ENCODE measurements around the gene IGFBP2. TPM values are rescaled to one million over a fixed set of nuclear protein-coding genes. Genes with fewer than 3 reads are reported as not detected.

The IGFBP2 gene
- total RNA-seq, 1 donor from 2014 or later: 136 TPM

GRCh38 chr2:216674376-216674775, 41.2 kb downstream of the IGFBP2 start:
- no peak overlapping the region for H3K27ac ChIP-seq (replicated peaks)
- no peak overlapping the region for H3K4me3 ChIP-seq
- peaks cover 19% of the 10 kb centered on the region for H3K4me1 ChIP-seq
- intact Hi-C loops (cut with micrococcal nuclease): no loop called here
- TF ChIP-seq, protein P1, sequence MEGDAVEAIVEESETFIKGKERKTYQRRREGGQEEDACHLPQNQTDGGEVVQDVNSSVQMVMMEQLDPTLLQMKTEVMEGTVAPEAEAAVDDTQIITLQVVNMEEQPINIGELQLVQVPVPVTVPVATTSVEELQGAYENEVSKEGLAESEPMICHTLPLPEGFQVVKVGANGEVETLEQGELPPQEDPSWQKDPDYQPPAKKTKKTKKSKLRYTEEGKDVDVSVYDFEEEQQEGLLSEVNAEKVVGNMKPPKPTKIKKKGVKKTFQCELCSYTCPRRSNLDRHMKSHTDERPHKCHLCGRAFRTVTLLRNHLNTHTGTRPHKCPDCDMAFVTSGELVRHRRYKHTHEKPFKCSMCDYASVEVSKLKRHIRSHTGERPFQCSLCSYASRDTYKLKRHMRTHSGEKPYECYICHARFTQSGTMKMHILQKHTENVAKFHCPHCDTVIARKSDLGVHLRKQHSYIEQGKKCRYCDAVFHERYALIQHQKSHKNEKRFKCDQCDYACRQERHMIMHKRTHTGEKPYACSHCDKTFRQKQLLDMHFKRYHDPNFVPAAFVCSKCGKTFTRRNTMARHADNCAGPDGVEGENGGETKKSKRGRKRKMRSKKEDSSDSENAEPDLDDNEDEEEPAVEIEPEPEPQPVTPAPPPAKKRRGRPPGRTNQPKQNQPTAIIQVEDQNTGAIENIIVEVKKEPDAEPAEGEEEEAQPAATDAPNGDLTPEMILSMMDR (IDR thresholded peaks at IDR 0.05; ENCODE audit: borderline replicate concordance): no peak
- no peak for DNase-seq
- no peaks in the 10 kb centered on the region for H3K9me3 ChIP-seq (replicated peaks)
- peaks cover 53% of the 10 kb centered on the region for H3K36me3 ChIP-seq
- no peaks in the 10 kb centered on the region for H3K27me3 ChIP-seq (ENCODE audit: low read depth)

DNA sequence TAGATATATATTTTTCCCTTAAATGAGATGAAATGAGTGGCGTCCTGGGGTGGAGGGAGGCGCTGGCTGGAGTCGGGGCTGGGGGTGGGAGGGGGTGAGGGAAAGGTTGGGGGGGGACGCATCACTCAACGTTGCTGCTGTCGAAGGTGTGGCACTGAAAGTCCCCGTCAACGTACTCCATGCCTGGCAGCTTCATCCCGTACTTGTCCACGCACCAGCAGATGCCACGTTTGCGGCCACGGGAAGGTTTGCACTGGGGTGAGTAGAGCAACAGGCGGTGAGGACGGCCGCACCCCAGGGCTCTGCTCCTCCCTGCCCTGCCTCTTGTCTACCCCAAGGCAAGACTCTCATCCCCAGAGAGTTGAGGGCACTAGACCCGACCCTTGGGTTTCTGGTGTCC, 43.4 kb downstream of the IGFBP2 start:
- Histone ChIP-seq H3K27me3 (ENCODE audit: low read depth) (no peaks in the 10 kb centered on the region), H3K36me3 (peaks cover 53% of the 10 kb centered on the region), H3K4me3 (no peak overlapping the region), H3K4me1 (peaks cover 41% of the 10 kb centered on the region), H3K27ac (replicated peaks) (no peak overlapping the region), H3K9me3 (replicated peaks) (no peaks in the 10 kb centered on the region)
- no peak for DNase-seq
- TF ChIP-seq, protein P1 (IDR thresholded peaks at IDR 0.05; ENCODE audit: borderline replicate concordance): no peak
- intact Hi-C loops (cut with micrococcal nuclease): no loop called here

GRCh38 chr2:216677439-216678097, 44.3 kb downstream of the IGFBP2 start:
- no peak for DNase-seq
- peaks cover 53% of the 10 kb centered on the region for H3K36me3 ChIP-seq
- H3K9me3 ChIP-seq (replicated peaks): no peaks in the 10 kb centered on the region
- H3K4me1 ChIP-seq: peaks cover 51% of the 10 kb centered on the region
- intact Hi-C loops (cut with micrococcal nuclease): no loop called here
- peak overlapping the region; percentile 92 for H3K27ac ChIP-seq (replicated peaks)
- TF ChIP-seq, protein P1 (IDR thresholded peaks at IDR 0.05; ENCODE audit: borderline replicate concordance): no peak
- no peaks in the 10 kb centered on the region for H3K27me3 ChIP-seq (ENCODE audit: low read depth)
- H3K4me3 ChIP-seq: no peak overlapping the region

DNA sequence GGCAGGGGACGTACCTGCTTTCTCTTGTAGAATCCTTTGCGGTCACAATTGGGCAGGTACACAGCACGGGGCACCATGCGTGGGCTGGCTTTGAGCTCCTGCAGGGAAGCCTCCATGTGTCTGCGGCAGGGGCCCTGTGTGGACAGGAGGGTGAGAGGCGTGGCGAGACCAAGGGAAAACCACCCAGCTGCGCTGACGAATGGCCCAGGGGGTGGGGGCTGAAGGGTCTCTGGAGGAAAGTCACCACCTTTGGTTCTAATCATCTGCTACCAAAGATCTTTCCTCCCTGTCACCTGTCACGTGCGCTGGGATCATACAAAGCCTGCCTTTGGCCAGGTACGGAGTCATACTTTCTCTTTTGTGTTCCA, 44.9 kb downstream of the IGFBP2 start:
- Histone ChIP-seq H3K9me3 (replicated peaks) (no peaks in the 10 kb centered on the region), H3K4me3 (no peak overlapping the region), H3K27ac (replicated peaks) (peak overlapping the region; percentile 92), H3K4me1 (peaks cover 56% of the 10 kb centered on the region), H3K27me3 (ENCODE audit: low read depth) (no peaks in the 10 kb centered on the region), H3K36me3 (peaks cover 53% of the 10 kb centered on the region)
- no peak for DNase-seq
- TF ChIP-seq, protein P1 (IDR thresholded peaks at IDR 0.05; ENCODE audit: borderline replicate concordance): no peak
- intact Hi-C loops (cut with micrococcal nuclease): no loop called here

DNA sequence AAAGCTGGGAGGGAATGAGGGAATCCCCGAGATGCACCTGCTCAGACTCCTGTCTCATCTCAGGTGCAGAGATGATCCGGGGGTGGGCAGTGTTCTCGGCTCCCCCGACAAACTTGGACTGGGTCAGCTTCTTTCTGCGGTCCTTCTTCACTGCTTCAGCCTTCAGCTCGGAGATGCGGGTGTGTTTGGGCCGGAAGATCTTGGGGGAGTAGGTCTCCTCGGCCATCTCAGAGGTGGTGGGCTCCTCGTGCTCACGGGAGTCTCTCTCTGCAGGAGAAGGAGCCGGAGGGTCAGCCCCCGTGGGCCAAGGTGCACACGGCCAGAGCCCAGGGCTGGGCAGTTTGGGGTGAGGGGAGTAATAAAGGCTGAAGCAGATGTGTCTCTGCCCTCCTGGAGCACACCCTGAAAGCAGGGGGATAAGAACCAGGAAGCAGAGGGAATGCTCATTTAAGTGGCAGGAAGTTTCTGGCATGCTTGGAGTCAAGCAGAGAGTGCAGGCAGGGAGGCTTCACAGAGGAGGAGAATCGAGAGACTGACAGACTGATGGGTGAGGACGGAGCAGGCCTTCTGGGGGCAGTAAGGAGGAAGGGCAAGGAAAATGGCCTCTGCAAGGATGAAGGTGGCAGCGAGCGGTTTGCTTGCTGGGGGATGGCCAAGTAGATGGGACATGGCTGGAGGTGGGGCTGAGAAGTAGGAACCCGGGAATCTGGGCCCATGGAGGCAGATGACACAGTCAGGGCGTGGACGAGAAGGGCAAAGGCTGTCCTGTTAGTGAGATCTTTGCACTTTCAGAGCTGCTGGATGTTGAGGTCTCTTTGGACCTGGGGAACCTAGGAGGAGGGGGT, 45.8 kb downstream of the IGFBP2 start:
- H3K4me3 ChIP-seq: peak overlapping the region; percentile 38
- intact Hi-C loops (cut with micrococcal nuclease): no loop called here
- H3K36me3 ChIP-seq: peaks cover 49% of the 10 kb centered on the region
- H3K27ac ChIP-seq (replicated peaks): peak overlapping the region; percentile 92
- DNase-seq: no peak
- no peaks in the 10 kb centered on the region for H3K9me3 ChIP-seq (replicated peaks)
- H3K4me1 ChIP-seq: peaks cover 65% of the 10 kb centered on the region
- TF ChIP-seq, protein P1 (IDR thresholded peaks at IDR 0.05; ENCODE audit: borderline replicate concordance): no peak
- no peaks in the 10 kb centered on the region for H3K27me3 ChIP-seq (ENCODE audit: low read depth)
